Epithelial cell of esophagus (primary cell): ENCODE results near the gene CTBP2.
"Not testable (repeated sequence)": the region's sequence is repeated elsewhere in the genome, so short reads cannot be mapped to it uniquely, and the experiment has no call there.

Source experiments
- DNase-seq: peaks from one replicate; pipeline ENCODE4 v3.0.0; 2010; ENCODE audit warnings: low read depth
- H3K4me3 ChIP-seq: 2 replicates; pipeline ENCODE4 v1.5.1; 2011; ENCODE audit warnings: mild to moderate bottlenecking, low read length, control low read depth
- CTCF ChIP-seq: IDR thresholded peaks from 2 replicates; pipeline ENCODE4 v1.5.1; 2011; ENCODE audit warnings: low read depth, mild to moderate bottlenecking, low read length, control low read depth, inconsistent platforms; ENCODE audit not compliant: insufficient read depth; ENCODE audit errors: missing control alignments

Gene CTBP2

GRCh38 chr10:124993345-124993708 lies 167.0 kb downstream of the CTBP2 start:
- DNase-seq, result no peak
- no peak overlapping the region for H3K4me3 ChIP-seq
- no peak for TF ChIP-seq CTCF

GRCh38 chr10:124992462-124993344 lies 167.7 kb downstream of the CTBP2 start:
- DNase-seq, result peak; percentile 61
- H3K4me3 ChIP-seq, result no peak overlapping the region
- peak; percentile 68 for TF ChIP-seq CTCF

DNA sequence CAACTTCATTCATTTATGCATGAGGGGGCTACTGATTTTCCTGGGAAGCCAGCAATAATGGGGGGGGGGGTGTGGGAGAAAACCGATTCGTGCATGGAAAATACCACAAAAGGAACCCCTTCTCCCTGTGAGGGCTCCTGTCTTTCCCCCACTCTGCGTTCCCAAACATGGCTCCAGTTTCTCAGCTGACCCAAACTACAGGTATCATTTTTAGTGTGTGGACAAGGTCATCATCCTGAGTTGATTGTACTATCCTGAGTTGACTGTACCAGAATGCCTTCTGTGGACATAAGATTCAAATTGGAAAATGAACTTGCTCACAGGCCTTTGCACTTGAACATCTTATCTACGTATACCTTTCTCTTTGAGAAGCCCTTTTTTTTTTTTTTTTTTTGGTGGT lies 168.5 kb downstream of the CTBP2 start:
- no peak for DNase-seq
- no peak overlapping the region for H3K4me3 ChIP-seq
- TF ChIP-seq CTCF, result no peak

DNA sequence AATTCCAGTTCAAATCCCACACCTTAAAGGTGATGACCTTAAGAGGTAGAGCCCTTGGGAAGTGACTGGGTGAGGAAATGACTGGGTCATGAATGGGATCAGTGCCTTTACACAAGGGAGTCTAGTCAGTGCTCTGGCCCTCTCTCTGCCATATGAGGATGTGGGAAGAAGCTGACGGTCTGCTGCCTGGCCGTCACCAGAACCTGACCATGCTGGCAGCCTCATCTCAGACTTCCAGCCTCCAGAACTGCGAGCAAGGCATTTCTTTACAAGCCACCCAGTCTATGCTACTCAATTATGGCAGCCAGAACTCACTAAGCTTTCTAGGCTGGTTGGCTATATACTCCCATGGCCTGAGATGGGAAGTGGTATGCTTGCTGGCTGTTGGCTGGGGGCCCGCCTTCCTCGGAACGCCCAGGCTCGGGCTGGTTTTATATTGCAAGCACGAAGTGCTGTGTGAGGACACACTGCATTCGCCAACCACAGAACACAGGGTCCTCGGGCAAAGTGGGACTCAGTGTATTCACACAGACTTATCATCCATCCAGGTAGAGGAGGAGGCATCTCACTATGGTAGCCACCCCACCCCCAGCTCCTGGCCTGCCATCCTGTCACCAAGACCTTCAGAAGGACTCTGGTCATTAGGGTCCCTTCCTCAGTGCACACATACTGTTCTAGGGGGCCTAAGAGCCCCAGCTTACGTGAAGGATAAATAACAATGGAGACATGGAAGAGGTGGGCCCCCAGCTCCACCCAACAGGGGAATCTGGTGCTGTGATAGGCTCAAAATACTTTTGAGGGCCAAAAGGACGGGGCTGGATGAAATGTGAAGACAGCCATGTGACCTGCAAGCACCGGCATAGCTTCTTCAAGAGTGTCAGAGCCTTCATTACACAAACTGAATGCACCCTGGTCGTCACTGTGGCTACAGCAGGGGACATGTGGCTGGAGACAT lies 169.4 kb downstream of the CTBP2 start:
- H3K4me3 ChIP-seq, result no peak overlapping the region
- no peak for DNase-seq
- TF ChIP-seq CTCF, result no peak

DNA sequence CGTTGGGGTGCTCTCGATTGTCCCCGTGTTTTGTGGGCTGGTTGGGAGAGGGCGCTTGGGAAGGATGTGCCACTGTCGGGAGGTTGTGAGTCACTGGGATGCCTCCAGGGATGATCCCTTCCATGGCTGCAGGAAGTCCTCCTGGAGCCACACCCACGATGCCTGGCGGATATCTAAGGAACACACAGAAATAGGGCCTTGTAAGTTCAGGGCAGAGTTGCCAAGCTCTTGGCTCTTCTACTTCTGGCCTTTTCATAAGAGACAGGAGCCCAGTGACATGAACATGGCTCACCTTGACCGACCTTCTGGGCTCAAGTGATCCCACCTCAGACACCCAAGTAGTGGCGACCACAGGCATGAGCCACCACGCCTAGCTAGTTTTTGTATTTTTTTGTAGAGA lies 170.8 kb downstream of the CTBP2 start:
- no peak overlapping the region for H3K4me3 ChIP-seq
- DNase-seq, result peak; percentile 58
- TF ChIP-seq CTCF, result no peak

DNA sequence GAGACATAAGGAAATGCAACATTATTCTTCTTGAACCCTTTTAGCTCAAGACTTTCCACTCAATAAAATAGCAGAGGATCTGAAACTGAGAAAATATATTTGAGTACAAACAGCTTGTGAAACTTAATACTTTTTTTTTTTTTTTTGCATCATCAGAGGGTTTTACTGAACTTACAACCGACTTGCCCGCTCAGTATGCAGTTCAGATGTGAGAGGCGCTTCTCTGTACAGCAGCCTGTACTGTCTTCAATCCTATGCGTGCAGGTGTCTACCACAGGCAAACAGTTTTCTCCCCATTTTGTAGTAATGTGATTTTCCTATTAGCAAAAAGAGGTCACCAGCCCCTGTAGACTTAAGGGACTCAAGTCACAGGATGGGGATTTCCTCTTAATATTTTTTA lies 171.6 kb downstream of the CTBP2 start:
- H3K4me3 ChIP-seq, DNase-seq: not testable (repeated sequence)

DNA sequence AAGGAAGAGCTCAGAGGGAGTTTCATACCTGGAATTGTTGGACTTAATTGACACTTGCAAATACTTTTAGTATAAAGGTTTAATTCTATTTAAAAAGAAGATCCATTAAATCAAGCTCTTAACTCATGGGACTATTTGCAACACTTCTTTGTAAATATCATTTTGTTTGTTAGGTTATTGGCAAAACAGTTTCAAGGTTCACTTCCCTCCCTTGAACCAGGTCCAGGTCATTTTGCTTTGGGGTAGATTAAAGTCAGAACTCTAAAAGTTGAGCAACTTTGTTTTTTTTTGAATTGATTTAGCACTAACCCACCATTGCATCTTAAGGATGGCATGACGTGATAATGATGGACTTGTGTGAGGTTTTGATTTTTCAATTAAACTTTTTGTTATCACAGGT lies 172.6 kb downstream of the CTBP2 start:
- H3K4me3 ChIP-seq, result no peak overlapping the region
- DNase-seq, result no peak
- no peak for TF ChIP-seq CTCF
